Common myeloid progenitor, CD34-positive (primary cell): Measurements from ENCODE around the gene GCK.

Source experiments
- CTCF ChIA-PET: fragments of 350-600 bp; sonication (Branson Sonifier 250); formaldehyde crosslinking; loops from one replicate; lab custom pipeline; 2021; ENCODE audit warnings: antibody characterized with exemption; lab: Charles Lee
- POLR2A ChIA-PET: fragments of 350-600 bp; sonication (Branson Sonifier 250); formaldehyde crosslinking; loops from one replicate; lab custom pipeline; 2021; ENCODE audit warnings: antibody characterized with exemption; lab: Charles Lee
- DNase-seq, 3 donors: peaks; one replicate each; pipeline versions ENCODE4 v3.0.0 to v3.0.0-alpha.2; 2013
- H3K27ac ChIP-seq, 2 experiments: 1 replicate in 1 of 2; 2 replicates in 1 of 2; pipeline ENCODE4 v1.7.0; 2013; ENCODE audit warnings: inconsistent platforms in 2 of 2, low read length in 2 of 2, mild to moderate bottlenecking in 2 of 2, low read depth in 1 of 2, moderate library complexity in 1 of 2; ENCODE audit not compliant: severe bottlenecking in 2 of 2, insufficient read depth in 1 of 2, poor library complexity in 1 of 2
- H3K27me3 ChIP-seq, 5 experiments: replicated peaks in 2 of 5; 1 replicate in 3 of 5; 2 replicates in 2 of 5; pipeline versions ENCODE4 v1.6.1 to v1.7.0; 2013; ENCODE audit warnings: low read length in 4 of 5, mild to moderate bottlenecking in 2 of 5, moderate library complexity in 2 of 5, inconsistent platforms in 1 of 5; ENCODE audit not compliant: insufficient read depth in 5 of 5, control insufficient read depth in 4 of 5
- H3K36me3 ChIP-seq, 4 experiments: 1 replicate in 2 of 4; 2 replicates in 2 of 4; pipeline versions ENCODE4 v1.6.1 to v1.7.0; 2013; ENCODE audit warnings: low read length in 3 of 4, control low read depth in 1 of 4, mild to moderate bottlenecking in 1 of 4; ENCODE audit not compliant: control insufficient read depth in 4 of 4, insufficient read depth in 4 of 4
- H3K4me1 ChIP-seq, 4 experiments: 1 replicate in 3 of 4; 2 replicates in 1 of 4; pipeline versions ENCODE4 v1.6.1 to v1.7.1; 2013; ENCODE audit warnings: low read length in 3 of 4, mild to moderate bottlenecking in 3 of 4, control low read depth in 1 of 4, inconsistent platforms in 1 of 4, moderate library complexity in 1 of 4; ENCODE audit not compliant: control insufficient read depth in 4 of 4, insufficient read depth in 4 of 4; ENCODE audit errors: control extremely low read depth in 1 of 4
- H3K4me3 ChIP-seq, 7 experiments: 1 replicate in 4 of 7; 2 replicates in 3 of 7; pipeline versions ENCODE4 v1.5.1 to v1.7.0; 2013; ENCODE audit warnings: mild to moderate bottlenecking in 7 of 7, low read length in 6 of 7, moderate library complexity in 6 of 7, inconsistent platforms in 2 of 7, low read depth in 2 of 7, control low read depth in 1 of 7; ENCODE audit not compliant: insufficient read depth in 4 of 7, control insufficient read depth in 1 of 7; ENCODE audit errors: extremely low read depth in 1 of 7
- H3K9me3 ChIP-seq, 5 experiments: 1 replicate in 4 of 5; 2 replicates in 1 of 5; pipeline versions ENCODE4 v1.6.1 to v1.7.1; 2013; ENCODE audit warnings: low read length in 4 of 5, mild to moderate bottlenecking in 2 of 5, inconsistent platforms in 1 of 5, low read depth in 1 of 5, moderate library complexity in 1 of 5; ENCODE audit not compliant: control insufficient read depth in 4 of 5, insufficient read depth in 2 of 5; ENCODE audit errors: control extremely low read depth in 1 of 5
- WGBS: methylation state at CpG from one replicate; pipeline ENCODE4 v1.1.5; 2013; ENCODE audit not compliant: insufficient coverage; 5-methylcytosine and 5-hydroxymethylcytosine counted together

The GCK gene

GRCh38 chr7:44119829-44120380, 69.3 kb downstream of the GCK start:
- ChIA-PET CTCF (no interaction called here), POLR2A (interaction anchor here (0.8 kb wide), 1 partner anchor 12 kb away, joined by 4 read pairs; no protein-coding TSS in a partner anchor)
- WGBS, result 95% methylated on average over 8 of the region's 8 CpGs

GRCh38 chr7:44117801-44118429, 71.3 kb downstream of the GCK start:
- POLR2A ChIA-PET, result no interaction called here
- Histone ChIP-seq H3K27me3 (no peaks in the 10 kb centered on the region), H3K4me1 (peaks cover 7 to 16% (median 11%) of the 10 kb centered on the region in 4 experiments), H3K4me3 (no peak overlapping the region), H3K27ac (no peak overlapping the region), H3K36me3 (peaks cover 5 to 86% (median 62%) of the 10 kb centered on the region in 4 experiments), H3K9me3 (no peaks in the 10 kb centered on the region)
- no peak for DNase-seq
- CTCF ChIA-PET, result no interaction called here
- 93% methylated on average over 12 of the region's 13 CpGs for WGBS

More at GRCh38 chr7:44119829-44120380, 69.3 kb downstream of the GCK start:
- Histone ChIP-seq H3K4me1 (peaks cover 10 to 26% (median 19%) of the 10 kb centered on the region in 4 experiments), H3K9me3 (no peaks in the 10 kb centered on the region), H3K4me3 (no peak overlapping the region), H3K27ac (no peak overlapping the region), H3K36me3 (peaks cover 2 to 68% (median 49%) of the 10 kb centered on the region in 4 experiments), H3K27me3 (no peaks in the 10 kb centered on the region)
- no peak for DNase-seq

- Histone ChIP-seq H3K4me1 (peaks cover 0 to 7% (median 3%) of the 10 kb centered on the region in 4 experiments), H3K27me3 (no peaks in the 10 kb centered on the region), H3K36me3 (peaks cover 7 to 93% (median 67%) of the 10 kb centered on the region in 4 experiments), H3K27ac (no peak overlapping the region), H3K9me3 (no peaks in the 10 kb centered on the region), H3K4me3 (no peak overlapping the region)
- POLR2A ChIA-PET, result no interaction called here
- CTCF ChIA-PET, result interaction anchor here (0.9 to 1.4 kb wide), 2 partner anchors 16 to 62 kb away, joined by 3 to 4 read pairs; no protein-coding TSS in a partner anchor
- 98% methylated on average over 23 of the region's 25 CpGs for WGBS
- DNase-seq, result no peak
Measured at GRCh38 chr7:44116789-44117666, 72.2 kb downstream of the GCK start.

- Histone ChIP-seq H3K27ac (no peak overlapping the region), H3K27me3 (no peaks in the 10 kb centered on the region), H3K4me1 (no peaks in the 10 kb centered on the region), H3K4me3 (no peak overlapping the region), H3K9me3 (no peaks in the 10 kb centered on the region), H3K36me3 (peaks cover 7 to 87% (median 67%) of the 10 kb centered on the region in 4 experiments)
- 91% methylated on average over 13 of the region's 17 CpGs for WGBS
- ChIA-PET POLR2A (no interaction called here), CTCF (interaction anchor here (0.9 to 1.4 kb wide), 2 partner anchors 15 to 63 kb away, joined by 3 to 4 read pairs; no protein-coding TSS in a partner anchor)
- no peak for DNase-seq
Measured at GRCh38 chr7:44116087-44116788, 73.0 kb downstream of the GCK start.

- Histone ChIP-seq H3K27me3 (no peaks in the 10 kb centered on the region), H3K4me3 (no peak overlapping the region), H3K9me3 (no peaks in the 10 kb centered on the region), H3K36me3 (peaks cover 7 to 89% (median 63%) of the 10 kb centered on the region in 4 experiments), H3K4me1 (no peaks in the 10 kb centered on the region), H3K27ac (no peak overlapping the region)
- CTCF ChIA-PET, result no interaction called here
- DNase-seq, result no peak
- POLR2A ChIA-PET, result no interaction called here
- whole genome bisulfite sequencing, result 97% methylated on average over 11 of the region's 12 CpGs
Measured at GRCh38 chr7:44114586-44115310, 74.5 kb downstream of the GCK start.

- ChIA-PET CTCF (no interaction called here), POLR2A (no interaction called here)
- no peaks in the 10 kb centered on the region for H3K27me3 ChIP-seq
- H3K4me3 ChIP-seq, result no peak overlapping the region
- H3K4me1 ChIP-seq, result no peaks in the 10 kb centered on the region
- peaks cover 7 to 86% (median 54%) of the 10 kb centered on the region in 4 experiments for H3K36me3 ChIP-seq
- no peak for DNase-seq
- H3K27ac ChIP-seq, result no peak overlapping the region
- no peaks in the 10 kb centered on the region for H3K9me3 ChIP-seq
- WGBS, result 95% methylated on average over 20 of the region's 24 CpGs
Measured at GRCh38 chr7:44113764-44114354, 75.4 kb downstream of the GCK start.
